HG02642 (cell line): ENCODE data around the gene ANXA6.
A peak's percentile ranks its signal among the peaks of the same experiment; 100 is the strongest.

Source experiments
- ATAC-seq: cut with Tn5 transposase; IDR thresholded peaks from one replicate; pipeline ENCODE4 v1.9.1; 2021; ENCODE audit warnings: mild to moderate bottlenecking; ENCODE audit not compliant: unreplicated experiment, poor library complexity

The ANXA6 gene

GRCh38 chr5:151071021-151071420, 86.6 kb downstream of the ANXA6 start:
- ATAC-seq: no peak

GRCh38 chr5:151070449-151070848, 87.1 kb downstream of the ANXA6 start:
- ATAC-seq: no peak

GRCh38 chr5:151068433-151069197, 89.0 kb downstream of the ANXA6 start:
- peak; percentile 74 for ATAC-seq

GRCh38 chr5:151067632-151068432, 89.7 kb downstream of the ANXA6 start:
- ATAC-seq: no peak

GRCh38 chr5:151066920-151067319, 90.7 kb downstream of the ANXA6 start:
- ATAC-seq: no peak

GRCh38 chr5:151065609-151066008, 92.0 kb downstream of the ANXA6 start:
- ATAC-seq: no peak

- ATAC-seq: no peak
Observed at GRCh38 chr5:151064916-151065499, 92.6 kb downstream of the ANXA6 start.

GRCh38 chr5:151063142-151063989, 94.2 kb downstream of the ANXA6 start:
- ATAC-seq: no peak

GRCh38 chr5:151062405-151063141, 95.0 kb downstream of the ANXA6 start:
- ATAC-seq: no peak

- no peak for ATAC-seq
Observed at GRCh38 chr5:151060742-151061141, 96.8 kb downstream of the ANXA6 start.

GRCh38 chr5:151058891-151059489, 98.6 kb downstream of the ANXA6 start:
- no peak for ATAC-seq

GRCh38 chr5:151058301-151058700, 99.3 kb downstream of the ANXA6 start:
- no peak for ATAC-seq

GRCh38 chr5:151056379-151057325, 100.9 kb downstream of the ANXA6 start:
- ATAC-seq: no peak

- no peak for ATAC-seq
Observed at GRCh38 chr5:151055336-151055735, 102.2 kb downstream of the ANXA6 start.

- ATAC-seq: no peak
Observed at GRCh38 chr5:151054709-151055108, 102.9 kb downstream of the ANXA6 start.

- ATAC-seq: no peak
Observed at GRCh38 chr5:151053796-151054462, 103.7 kb downstream of the ANXA6 start.

- no peak for ATAC-seq
Observed at GRCh38 chr5:151052836-151053235, 104.7 kb downstream of the ANXA6 start.
